Thyroid gland (tissue), 4 donors: ENCODE results near the gene TSFM.
"Not testable (repeated sequence)": the region's sequence is repeated elsewhere in the genome, so short reads cannot be mapped to it uniquely, and the experiment has no call there.

Experiments
- CTCF ChIP-seq, 6 experiments: fragments of 200-600 bp in 3 of 6; fragments of 450-650 bp in 3 of 6; sonication (generic) in 3 of 6; IDR thresholded peaks; one replicate each; pipeline ENCODE4 v1.5.1; 2016 to 2019; ENCODE audit warnings: antibody characterized with exemption in 6 of 6, mild to moderate bottlenecking in 2 of 6, inconsistent platforms in 1 of 6, moderate library complexity in 1 of 6
- POLR2A ChIP-seq, 2 donors: fragments of 450-650 bp; IDR thresholded peaks; one replicate each; pipeline ENCODE4 v1.6.1; 2017; ENCODE audit warnings: antibody characterized with exemption in 2 of 2, mild to moderate bottlenecking in 2 of 2, moderate library complexity in 1 of 2

- TF ChIP-seq CTCF, POLR2A (IDR thresholded peaks at IDR 0.05): not testable (repeated sequence)
Measured at GRCh38 chr12:57774634-57775033, 8.0 kb upstream of the TSFM start.
